ENCODE results near the gene CFAP157.

- TF ChIP-seq CTCF (conservative IDR thresholded peaks at IDR 0.05 in 1 of 2, IDR thresholded peaks at IDR 0.05 in 1 of 2; ENCODE audit: extremely low read depth in 1 of 2, insufficient read depth in 1 of 2, low read depth in 1 of 2, low read length in 2 of 2) (no peak), EZH2 (IDR thresholded peaks at IDR 0.05; ENCODE audit: borderline replicate concordance, low read length) (no peak)
Measured at GRCh38 chr9:127729522-127730256, 22.9 kb downstream of the CFAP157 start.
